ENCODE measurements around the gene THBS1. TPM values are rescaled to one million over a fixed set of nuclear protein-coding genes. Genes with fewer than 3 reads are reported as not detected.

THBS1 gene
- polyA plus RNA-seq, 3 donors from 2014 or later = 2.2 to 11.4 (median 9.2) TPM

DNA sequence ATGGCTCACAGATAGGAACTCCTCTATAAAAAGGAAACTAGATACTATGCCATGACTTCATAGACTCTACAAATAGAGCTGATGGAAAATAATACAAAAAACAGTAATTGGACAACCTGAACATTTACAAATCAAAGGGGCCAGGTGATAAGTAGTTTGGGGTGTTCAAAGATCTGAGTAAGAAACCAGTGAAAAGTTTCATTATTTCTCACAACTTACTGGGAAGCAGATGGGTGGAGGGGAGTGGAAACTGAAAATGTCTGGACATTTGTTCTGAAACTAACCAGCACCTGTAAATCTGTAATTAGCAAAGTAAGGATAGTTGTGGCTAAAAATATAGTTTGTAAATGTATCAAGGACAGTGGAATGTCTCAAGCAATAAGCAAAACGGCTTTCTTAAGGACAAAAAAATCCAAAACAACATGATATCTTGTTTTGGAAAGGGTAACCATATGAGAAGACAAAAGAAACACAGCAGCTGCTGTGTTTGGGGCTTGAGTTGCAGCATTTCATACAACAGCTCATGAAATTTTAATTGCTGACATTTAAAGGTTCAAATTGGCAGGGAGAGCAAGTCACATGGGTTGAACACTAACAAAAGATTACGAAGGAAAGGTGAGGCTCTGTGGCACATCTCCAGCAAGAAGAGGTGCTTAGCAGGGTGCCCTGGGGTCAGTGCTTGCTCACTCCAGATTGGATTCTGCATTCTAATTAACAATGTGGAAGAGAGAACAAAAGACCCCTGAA, 26.8 kb upstream of the THBS1 start:
- H3K27ac Mint-ChIP-seq = no peak overlapping the region

DNA sequence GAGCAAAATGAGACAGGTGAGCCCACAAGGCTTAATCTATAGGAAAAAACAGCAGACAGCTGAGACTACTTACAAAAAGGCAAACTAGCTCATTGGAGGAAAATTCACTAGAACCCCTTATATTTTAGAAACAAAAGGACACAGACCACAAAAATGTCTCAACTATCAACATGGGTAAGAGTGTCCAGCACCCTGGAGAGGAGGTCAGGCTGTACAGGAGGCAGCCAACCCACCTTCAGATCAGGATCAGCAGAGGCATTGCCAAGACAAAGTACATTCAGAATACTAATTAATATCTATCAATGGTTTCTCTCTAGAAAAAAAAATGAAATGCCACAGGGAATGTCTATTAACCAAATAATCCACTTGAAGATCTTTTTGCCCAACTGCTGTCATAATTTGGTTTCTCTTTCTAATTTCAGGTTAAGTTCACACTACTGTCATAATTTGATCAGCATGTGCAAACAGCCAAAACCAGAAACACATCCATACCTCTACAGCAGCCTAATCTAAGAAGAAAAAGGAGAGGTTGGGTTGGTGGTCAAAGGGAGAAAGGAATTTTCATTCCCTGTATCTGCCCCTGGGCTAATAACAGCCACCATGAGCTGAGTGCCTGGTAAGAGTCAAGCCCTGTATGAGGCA, 26.0 kb upstream of the THBS1 start:
- DNase-seq = no peak
- Mint-ChIP-seq H3K4me3 (no peak overlapping the region), H3K4me1 (peaks cover 5 to 18% of the 10 kb centered on the region in 2 donors), H3K27me3 (ENCODE audit: low read depth in 3 of 3) (peaks cover 3 to 6% (median 6%) of the 10 kb centered on the region in 3 donors), H3K9me3 (no peaks in the 10 kb centered on the region), H3K27ac (no peak overlapping the region), H3K36me3 (no peaks in the 10 kb centered on the region)

More for the DNA sequence above, 26.8 kb upstream of the THBS1 start:
- no peaks in the 10 kb centered on the region for H3K9me3 Mint-ChIP-seq
- H3K36me3 Mint-ChIP-seq = no peaks in the 10 kb centered on the region
- no peak overlapping the region for H3K4me3 Mint-ChIP-seq
- H3K27me3 Mint-ChIP-seq (ENCODE audit: low read depth in 3 of 3) = peaks cover 3 to 8% (median 6%) of the 10 kb centered on the region in 3 donors
- H3K4me1 Mint-ChIP-seq = peaks cover 5 to 18% of the 10 kb centered on the region in 2 donors
- no peak for DNase-seq

GRCh38 chr15:39555885-39556284, 25.0 kb upstream of the THBS1 start:
- H3K27me3 Mint-ChIP-seq (ENCODE audit: low read depth in 3 of 3) = peaks cover 3 to 6% (median 3%) of the 10 kb centered on the region in 3 donors
- no peak for DNase-seq
- no peak overlapping the region for H3K4me3 Mint-ChIP-seq
- H3K9me3 Mint-ChIP-seq = no peaks in the 10 kb centered on the region
- peaks cover 5 to 18% of the 10 kb centered on the region in 2 donors for H3K4me1 Mint-ChIP-seq
- no peak overlapping the region for H3K27ac Mint-ChIP-seq
- no peaks in the 10 kb centered on the region for H3K36me3 Mint-ChIP-seq

- peaks cover 5 to 18% of the 10 kb centered on the region in 2 donors for H3K4me1 Mint-ChIP-seq
Observed at GRCh38 chr15:39556461-39556860, 24.4 kb upstream of the THBS1 start.

GRCh38 chr15:39558421-39558820, 22.5 kb upstream of the THBS1 start:
- Mint-ChIP-seq H3K36me3 (no peaks in the 10 kb centered on the region), H3K9me3 (no peaks in the 10 kb centered on the region), H3K4me1 (peaks cover 0 to under 1% of the 10 kb centered on the region in 2 donors), H3K4me3 (no peak overlapping the region), H3K27me3 (ENCODE audit: low read depth in 3 of 3) (peaks cover 0 to 2% (median 0%) of the 10 kb centered on the region in 3 donors), H3K27ac (no peak overlapping the region)
- no peak for DNase-seq

More at GRCh38 chr15:39556461-39556860, 24.4 kb upstream of the THBS1 start:
- no peak overlapping the region for H3K4me3 Mint-ChIP-seq
- no peaks in the 10 kb centered on the region for H3K9me3 Mint-ChIP-seq
- H3K27me3 Mint-ChIP-seq (ENCODE audit: low read depth in 3 of 3) = peaks cover 1 to 3% (median 3%) of the 10 kb centered on the region in 3 donors
- H3K36me3 Mint-ChIP-seq = no peaks in the 10 kb centered on the region
- H3K27ac Mint-ChIP-seq = no peak overlapping the region
- DNase-seq = no peak

- Mint-ChIP-seq H3K36me3 (no peaks in the 10 kb centered on the region), H3K27ac (no peak overlapping the region), H3K27me3 (ENCODE audit: low read depth in 3 of 3) (peaks cover 0 to 3% (median 0%) of the 10 kb centered on the region in 3 donors), H3K4me1 (no peaks in the 10 kb centered on the region), H3K9me3 (no peaks in the 10 kb centered on the region), H3K4me3 (no peak overlapping the region)
- no peak for DNase-seq
Observed at GRCh38 chr15:39564972-39565665, 15.8 kb upstream of the THBS1 start.

- H3K27ac Mint-ChIP-seq = no peak overlapping the region
- no peak for DNase-seq
- no peak overlapping the region for H3K4me3 Mint-ChIP-seq
- H3K9me3 Mint-ChIP-seq = no peaks in the 10 kb centered on the region
- peaks cover 0 to 3% (median 0%) of the 10 kb centered on the region in 3 donors for H3K27me3 Mint-ChIP-seq (ENCODE audit: low read depth in 3 of 3)
- no peaks in the 10 kb centered on the region for H3K4me1 Mint-ChIP-seq
- no peaks in the 10 kb centered on the region for H3K36me3 Mint-ChIP-seq
Observed at GRCh38 chr15:39565851-39566250, 15.0 kb upstream of the THBS1 start.

DNA sequence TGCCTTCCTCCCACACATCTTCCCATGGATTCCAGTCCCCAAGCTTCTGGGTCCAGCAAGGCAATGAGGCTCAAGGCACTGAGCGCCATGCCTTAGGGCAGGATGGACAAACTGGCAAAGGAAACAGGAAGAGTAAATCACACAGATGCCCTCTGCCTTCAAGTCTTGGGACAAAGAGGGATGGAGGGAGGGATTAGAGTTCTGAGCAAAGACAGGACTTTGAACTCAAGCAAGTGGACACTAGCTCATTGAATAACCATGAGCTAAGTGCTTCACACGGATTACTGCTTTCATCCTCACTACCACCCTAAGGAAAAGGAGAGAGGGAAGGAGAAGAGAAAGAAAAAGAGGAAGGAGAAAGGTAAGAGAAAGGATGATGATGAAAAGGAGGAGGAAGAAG, 7.6 kb upstream of the THBS1 start:
- Mint-ChIP-seq H3K27me3 (ENCODE audit: low read depth in 3 of 3) (peaks cover 0 to 10% (median 7%) of the 10 kb centered on the region in 3 donors), H3K4me1 (no peaks in the 10 kb centered on the region), H3K27ac (peak overlapping the region in 1 of 6 donors; percentile 21)

GRCh38 chr15:39573844-39574243, 7.0 kb upstream of the THBS1 start:
- Mint-ChIP-seq H3K4me1 (peaks cover 0 to under 1% of the 10 kb centered on the region in 2 donors), H3K36me3 (no peaks in the 10 kb centered on the region)

More for the DNA sequence above, 7.6 kb upstream of the THBS1 start:
- H3K9me3 Mint-ChIP-seq = no peaks in the 10 kb centered on the region
- H3K4me3 Mint-ChIP-seq = peak overlapping the region in 1 of 5 donors; percentile 10
- H3K36me3 Mint-ChIP-seq = no peaks in the 10 kb centered on the region
- no peak for DNase-seq

DNA sequence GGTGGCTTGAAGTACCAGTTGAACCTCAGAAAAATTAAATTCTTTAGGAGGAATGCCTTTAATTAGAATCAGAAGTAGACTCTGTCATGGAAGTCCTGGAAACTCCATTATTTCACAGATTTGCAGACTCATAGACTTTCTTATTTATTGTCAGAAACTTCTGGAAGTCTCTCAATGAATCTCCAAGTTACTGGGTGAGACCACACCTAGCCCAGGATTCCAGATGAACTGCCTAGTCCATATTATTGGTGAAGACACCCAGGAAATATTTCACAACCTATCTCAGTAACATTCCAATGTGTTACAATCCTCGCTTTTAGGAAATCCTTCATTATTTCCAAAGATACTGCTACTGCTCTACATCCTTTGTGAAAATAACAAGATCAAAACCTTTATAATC, 6.5 kb upstream of the THBS1 start:
- no peak for DNase-seq
- H3K4me3 Mint-ChIP-seq = no peak overlapping the region
- no peaks in the 10 kb centered on the region for H3K9me3 Mint-ChIP-seq
- H3K27me3 Mint-ChIP-seq (ENCODE audit: low read depth in 3 of 3) = peaks cover 2 to 10% (median 7%) of the 10 kb centered on the region in 3 donors
- peaks cover 0 to 6% of the 10 kb centered on the region in 2 donors for H3K4me1 Mint-ChIP-seq
- H3K36me3 Mint-ChIP-seq = no peaks in the 10 kb centered on the region
- no peak overlapping the region for H3K27ac Mint-ChIP-seq

More at GRCh38 chr15:39573844-39574243, 7.0 kb upstream of the THBS1 start:
- no peak overlapping the region for H3K4me3 Mint-ChIP-seq
- peaks cover 2 to 10% (median 7%) of the 10 kb centered on the region in 3 donors for H3K27me3 Mint-ChIP-seq (ENCODE audit: low read depth in 3 of 3)
- no peak for DNase-seq
- no peak overlapping the region for H3K27ac Mint-ChIP-seq
- no peaks in the 10 kb centered on the region for H3K9me3 Mint-ChIP-seq

DNA sequence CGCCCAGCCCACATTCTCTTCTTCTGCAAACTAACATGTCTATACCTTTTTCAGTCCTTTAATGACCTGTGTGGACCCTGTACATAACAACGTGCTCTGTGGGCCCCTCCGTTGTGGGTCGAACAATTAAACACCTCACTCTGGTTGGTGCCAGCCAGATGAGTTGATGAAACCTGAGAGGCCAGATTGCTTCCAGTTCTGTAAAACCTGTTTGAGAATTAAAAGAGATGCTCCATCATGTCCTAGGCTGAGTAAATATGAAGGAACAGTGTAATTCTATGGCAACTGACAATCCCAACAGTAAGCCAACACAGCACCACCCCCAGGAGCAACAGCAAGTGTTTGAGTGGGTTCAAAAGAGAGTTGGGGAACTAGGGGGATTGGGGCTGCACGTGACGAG, 5.7 kb upstream of the THBS1 start:
- H3K4me3 Mint-ChIP-seq = no peak overlapping the region
- H3K36me3 Mint-ChIP-seq = no peaks in the 10 kb centered on the region
- no peaks in the 10 kb centered on the region for H3K9me3 Mint-ChIP-seq
- H3K27me3 Mint-ChIP-seq (ENCODE audit: low read depth in 3 of 3) = peaks cover 2 to 10% (median 7%) of the 10 kb centered on the region in 3 donors
- H3K4me1 Mint-ChIP-seq = peaks cover 4 to 13% of the 10 kb centered on the region in 2 donors
- no peak overlapping the region for H3K27ac Mint-ChIP-seq
- DNase-seq = no peak

- Mint-ChIP-seq H3K9me3 (no peaks in the 10 kb centered on the region), H3K4me3 (peak overlapping the region; percentile 13 to 84 (median 34)), H3K4me1 (peaks cover 19 to 43% of the 10 kb centered on the region in 2 donors), H3K27ac (no peak overlapping the region), H3K36me3 (no peaks in the 10 kb centered on the region), H3K27me3 (ENCODE audit: low read depth in 3 of 3) (peaks cover 5 to 12% (median 5%) of the 10 kb centered on the region in 3 donors)
- DNase-seq = no peak
Observed at GRCh38 chr15:39578851-39579486, 1.9 kb upstream of the THBS1 start.

DNA sequence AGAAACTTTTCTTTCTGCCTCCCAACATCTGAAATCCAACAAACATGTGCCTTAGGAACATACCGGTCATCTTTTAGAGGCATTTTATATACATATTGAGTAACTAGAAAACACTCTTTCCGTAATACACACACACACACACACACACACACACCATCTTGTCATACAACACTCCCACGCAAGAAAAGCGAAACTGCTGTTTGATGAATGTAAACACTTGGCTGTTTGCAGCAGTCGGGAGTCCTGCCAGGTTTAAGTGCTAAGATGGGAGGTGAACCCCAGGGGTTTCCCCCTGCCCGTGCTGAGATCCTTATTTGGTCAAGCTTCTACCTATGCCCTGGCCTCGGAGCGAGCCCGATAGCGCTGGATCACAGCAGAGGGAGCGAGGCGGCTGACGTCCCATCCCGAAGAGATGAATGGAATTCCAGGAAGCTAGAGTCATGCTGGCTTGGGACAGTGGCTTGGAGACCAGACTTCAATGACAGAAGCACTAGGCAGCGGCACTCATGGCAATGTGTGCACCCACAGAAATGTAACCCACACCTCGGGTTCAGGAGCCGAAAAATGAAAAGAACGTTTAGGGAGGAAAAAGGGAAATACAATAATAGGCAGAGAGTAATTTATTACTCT, 1.3 kb upstream of the THBS1 start:
- Mint-ChIP-seq H3K9me3 (no peaks in the 10 kb centered on the region), H3K27me3 (ENCODE audit: low read depth in 3 of 3) (peaks cover 5 to 12% (median 5%) of the 10 kb centered on the region in 3 donors), H3K36me3 (no peaks in the 10 kb centered on the region), H3K4me1 (peaks cover 24 to 49% of the 10 kb centered on the region in 2 donors), H3K4me3 (peak overlapping the region; percentile 77 to 86 (median 82)), H3K27ac (peak overlapping the region in 3 of 6 donors; percentile 49 to 72 (median 53))
- DNase-seq = no peak

Measured in immature natural killer cell (primary cell).